Vagina (tissue), 2 donors: ENCODE results near the gene DGCR8. TPM values are rescaled to one million over a fixed set of nuclear protein-coding genes. Genes with fewer than 3 reads are reported as not detected.
"Not testable (repeated sequence)": the region's sequence is repeated elsewhere in the genome, so short reads cannot be mapped to it uniquely, and the experiment has no call there.

Source experiments
- DNase-seq, 2 donors: peaks; one replicate each; pipeline ENCODE4 v3.0.0-alpha.2; 2017; ENCODE audit errors: extremely low spot score in 2 of 2
- H3K27ac ChIP-seq: fragments of 200-600 bp; sonication (generic); one replicate; pipeline ENCODE4 v1.5.1; 2019
- H3K27me3 ChIP-seq: fragments of 200-600 bp; sonication (generic); one replicate; pipeline ENCODE4 v1.5.1; 2019
- H3K36me3 ChIP-seq, 2 donors: fragments of 200-600 bp; sonication (generic); one replicate each; pipeline ENCODE4 v1.5.1; 2017 to 2019
- H3K4me1 ChIP-seq: fragments of 200-600 bp; sonication (generic); one replicate; pipeline ENCODE4 v1.5.1; 2019
- H3K4me3 ChIP-seq, 2 donors: fragments of 200-600 bp; sonication (generic); 1 replicate in 1 of 2; 2 replicates in 1 of 2; pipeline ENCODE4 v1.5.1; 2016 to 2019
- H3K9me3 ChIP-seq: fragments of 200-600 bp; sonication (generic); one replicate; pipeline ENCODE4 v1.5.1; 2019
- CTCF ChIP-seq, 3 experiments: fragments of 450-650 bp in 2 of 3; fragments of 200-600 bp in 1 of 3; sonication (generic) in 1 of 3; IDR thresholded peaks; one replicate each; pipeline ENCODE4 v1.5.1; 2017 to 2019; ENCODE audit warnings: antibody characterized with exemption in 3 of 3, mild to moderate bottlenecking in 2 of 3, moderate library complexity in 2 of 3
- POLR2A ChIP-seq, 2 donors: fragments of 450-650 bp; IDR thresholded peaks; one replicate each; pipeline ENCODE4 v1.6.1; 2017; ENCODE audit warnings: antibody characterized with exemption in 2 of 2, mild to moderate bottlenecking in 2 of 2, moderate library complexity in 2 of 2
- POLR2AphosphoS5 ChIP-seq, 2 donors: sonication (generic); formaldehyde crosslinking; IDR thresholded peaks; one replicate each; pipeline ENCODE4 v1.9.0; 2017; ENCODE audit warnings: antibody characterized with exemption in 2 of 2, mild to moderate bottlenecking in 2 of 2, low read depth in 1 of 2; ENCODE audit not compliant: insufficient read depth in 1 of 2
- intact Hi-C: fragments of 100-400 bp; cut with DNase I; formaldehyde crosslinking; loops from one replicate; pipeline ENCODE4 v1.15.1; 2023
- total RNA-seq: library from RNA; depleted of rRNA; stranded (reverse); fragments of >200 nt; gene quantifications from one replicate; pipeline ENCODE4 v1.2.3, GENCODE V29; 2016

Gene DGCR8
- total RNA-seq, 1 donor from 2014 or later = 27.3 TPM

GRCh38 chr22:20156611-20157429 lies 76.8 kb downstream of the DGCR8 start:
- intact Hi-C loops = loop anchor here (2.0 kb wide), 1 partner anchor 128 kb away; no protein-coding TSS in a partner anchor
- H3K4me3 ChIP-seq = no peak overlapping the region
- no peak for TF ChIP-seq POLR2A (IDR thresholded peaks at IDR 0.05)
- TF ChIP-seq POLR2AphosphoS5 (IDR thresholded peaks at IDR 0.05; ENCODE audit: insufficient read depth in 1 of 2, low read depth in 1 of 2) = no peak
- TF ChIP-seq CTCF (IDR thresholded peaks at IDR 0.05) = peak; percentile 100
- no peak for DNase-seq
- no peaks in the 10 kb centered on the region for H3K27me3 ChIP-seq
- H3K4me1 ChIP-seq = no peaks in the 10 kb centered on the region
- no peak overlapping the region for H3K27ac ChIP-seq
- no peaks in the 10 kb centered on the region for H3K9me3 ChIP-seq
- H3K36me3 ChIP-seq = no peaks in the 10 kb centered on the region

GRCh38 chr22:20157430-20158183 lies 77.6 kb downstream of the DGCR8 start:
- no peak overlapping the region for H3K27ac ChIP-seq

GRCh38 chr22:20158391-20159036 lies 78.5 kb downstream of the DGCR8 start:
- Histone ChIP-seq H3K36me3 (no peaks in the 10 kb centered on the region), H3K27me3 (no peaks in the 10 kb centered on the region), H3K9me3 (no peaks in the 10 kb centered on the region), H3K4me1 (no peaks in the 10 kb centered on the region), H3K27ac (no peak overlapping the region), H3K4me3 (no peak overlapping the region)
- intact Hi-C loops = no loop called here
- TF ChIP-seq POLR2A (IDR thresholded peaks at IDR 0.05) (no peak), POLR2AphosphoS5 (IDR thresholded peaks at IDR 0.05; ENCODE audit: insufficient read depth in 1 of 2, low read depth in 1 of 2) (no peak), CTCF (IDR thresholded peaks at IDR 0.05) (no peak)
- DNase-seq = no peak

More at GRCh38 chr22:20157430-20158183, 77.6 kb downstream of the DGCR8 start:
- no peak for DNase-seq
- no peaks in the 10 kb centered on the region for H3K4me1 ChIP-seq
- H3K9me3 ChIP-seq = no peaks in the 10 kb centered on the region
- H3K27me3 ChIP-seq = no peaks in the 10 kb centered on the region
- no peak overlapping the region for H3K4me3 ChIP-seq
- intact Hi-C loops = loop anchor here (2.0 kb wide), 1 partner anchor 127 kb away; no protein-coding TSS in a partner anchor
- no peak for TF ChIP-seq POLR2AphosphoS5 (IDR thresholded peaks at IDR 0.05; ENCODE audit: insufficient read depth in 1 of 2, low read depth in 1 of 2)
- no peak for TF ChIP-seq CTCF (IDR thresholded peaks at IDR 0.05)
- no peak for TF ChIP-seq POLR2A (IDR thresholded peaks at IDR 0.05)
- H3K36me3 ChIP-seq = no peaks in the 10 kb centered on the region

- no peak overlapping the region for H3K27ac ChIP-seq
- H3K4me1 ChIP-seq = no peaks in the 10 kb centered on the region
- H3K36me3 ChIP-seq = no peaks in the 10 kb centered on the region
- H3K27me3 ChIP-seq = no peaks in the 10 kb centered on the region
- no peaks in the 10 kb centered on the region for H3K9me3 ChIP-seq
- no peak overlapping the region for H3K4me3 ChIP-seq
- TF ChIP-seq POLR2A (IDR thresholded peaks at IDR 0.05) = no peak
- no peak for TF ChIP-seq POLR2AphosphoS5 (IDR thresholded peaks at IDR 0.05; ENCODE audit: insufficient read depth in 1 of 2, low read depth in 1 of 2)
- TF ChIP-seq CTCF (IDR thresholded peaks at IDR 0.05) = no peak
- no peak for DNase-seq
- intact Hi-C loops = no loop called here
Observed at GRCh38 chr22:20159076-20159475, 79.0 kb downstream of the DGCR8 start.

- H3K36me3 ChIP-seq, H3K9me3 ChIP-seq, intact Hi-C loops, H3K4me1 ChIP-seq, H3K4me3 ChIP-seq, H3K27ac ChIP-seq, H3K27me3 ChIP-seq, DNase-seq: not testable (repeated sequence)
Observed at GRCh38 chr22:20159531-20159930, 79.5 kb downstream of the DGCR8 start.
